Tibial artery (tissue), 4 donors: Measurements from ENCODE around the gene SEMA5A.

Experiments
- DNase-seq, 2 donors: peaks; one replicate each; pipeline ENCODE4 v3.0.0-alpha.2; 2019
- H3K27ac ChIP-seq, 2 donors: fragments of 200-600 bp; sonication (generic) in 1 of 2; 1 replicate in 1 of 2; 2 replicates in 1 of 2; pipeline ENCODE4 v1.5.1; 2018 to 2019; ENCODE audit warnings: mild to moderate bottlenecking in 1 of 2
- H3K27me3 ChIP-seq, 2 donors: fragments of 200-600 bp; sonication (generic) in 1 of 2; one replicate each; pipeline versions ENCODE4 v1.5.1 to v1.6.0; 2016 to 2019
- H3K36me3 ChIP-seq, 3 donors: fragments of 200-600 bp; sonication (generic) in 2 of 3; one replicate each; pipeline ENCODE4 v1.5.1; 2016 to 2019; ENCODE audit warnings: mild to moderate bottlenecking in 2 of 3
- H3K4me1 ChIP-seq, 4 donors: fragments of 200-600 bp; sonication (generic) in 2 of 4; 1 replicate in 3 of 4; 2 replicates in 1 of 4; pipeline ENCODE4 v1.5.1; 2016 to 2019
- H3K4me3 ChIP-seq, 2 donors: fragments of 200-600 bp; sonication (generic) in 1 of 2; 1 replicate in 1 of 2; 2 replicates in 1 of 2; pipeline ENCODE4 v1.5.1; 2018 to 2019; ENCODE audit warnings: mild to moderate bottlenecking in 2 of 2
- H3K9me3 ChIP-seq, 3 donors: fragments of 200-600 bp; sonication (generic) in 1 of 3; one replicate each; pipeline ENCODE4 v1.5.1; 2016 to 2019
- CTCF ChIP-seq, 2 experiments: fragments of 200-600 bp in 1 of 2; fragments of 450-650 bp in 1 of 2; IDR thresholded peaks; one replicate each; pipeline ENCODE4 v1.5.1; 2017 to 2019; ENCODE audit warnings: antibody characterized with exemption in 2 of 2, mild to moderate bottlenecking in 1 of 2, moderate library complexity in 1 of 2
- intact Hi-C: fragments of 100-400 bp; cut with DNase I; formaldehyde crosslinking; loops from one replicate; pipeline ENCODE4 v1.15.0; 2023; ENCODE audit warnings: low total_unique reads

The SEMA5A gene

DNA sequence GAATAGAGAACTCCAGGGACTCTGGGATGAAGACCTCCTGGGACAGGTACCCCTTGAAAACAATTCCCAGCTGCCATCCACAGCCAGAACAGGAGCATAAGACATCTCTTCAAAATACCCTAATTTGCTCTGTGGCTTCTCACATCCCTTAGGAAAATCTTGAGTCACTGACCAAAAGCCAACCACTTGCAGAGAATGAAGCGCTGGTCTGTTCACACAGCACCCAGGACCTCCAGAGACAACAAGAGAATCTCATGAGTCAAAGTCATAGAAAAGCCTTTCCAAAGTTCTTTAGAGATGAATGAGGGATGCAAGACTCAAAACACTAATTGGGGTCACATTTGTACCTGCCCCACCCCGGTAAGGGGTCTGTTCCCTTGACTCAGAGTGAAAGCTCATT, 210.6 kb downstream of the SEMA5A start:
- Histone ChIP-seq H3K4me1 (no peaks in the 10 kb centered on the region), H3K36me3 (no peaks in the 10 kb centered on the region), H3K4me3 (no peak overlapping the region), H3K9me3 (no peaks in the 10 kb centered on the region), H3K27ac (no peak overlapping the region), H3K27me3 (no peaks in the 10 kb centered on the region)
- no peak for TF ChIP-seq CTCF (IDR thresholded peaks at IDR 0.05)
- intact Hi-C loops: no loop called here
- DNase-seq: no peak

DNA sequence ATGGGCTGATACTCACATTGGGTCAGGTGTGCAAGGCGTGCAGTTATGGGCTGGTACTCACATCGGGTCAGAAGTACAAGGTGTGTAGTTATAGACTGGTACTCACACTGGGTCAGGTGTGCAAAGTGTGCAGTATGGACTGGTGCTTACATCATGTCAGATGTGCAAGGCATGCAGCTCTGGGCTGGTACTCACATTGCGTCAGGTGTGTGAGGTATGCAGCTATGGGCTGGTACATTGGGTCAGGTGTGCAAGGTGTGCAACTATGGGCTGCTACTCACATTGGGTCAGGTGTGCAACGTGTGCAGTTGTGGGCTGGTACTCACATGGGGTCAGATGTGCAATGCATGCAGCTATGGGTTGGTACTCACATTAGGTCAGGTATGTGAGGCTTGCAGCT, 213.8 kb downstream of the SEMA5A start:
- H3K36me3 ChIP-seq: no peaks in the 10 kb centered on the region

GRCh38 chr5:9331372-9331771, 214.5 kb downstream of the SEMA5A start:
- intact Hi-C loops: no loop called here
- no peak for TF ChIP-seq CTCF (IDR thresholded peaks at IDR 0.05)

More for the DNA sequence above, 213.8 kb downstream of the SEMA5A start:
- no peak for TF ChIP-seq CTCF (IDR thresholded peaks at IDR 0.05)
- intact Hi-C loops: no loop called here
- H3K27ac ChIP-seq: no peak overlapping the region
- DNase-seq: no peak
- H3K27me3 ChIP-seq: no peaks in the 10 kb centered on the region
- no peak overlapping the region for H3K4me3 ChIP-seq
- H3K4me1 ChIP-seq: no peaks in the 10 kb centered on the region
- H3K9me3 ChIP-seq: no peaks in the 10 kb centered on the region

GRCh38 chr5:9329125-9329524, 216.8 kb downstream of the SEMA5A start:
- Histone ChIP-seq H3K4me3 (no peak overlapping the region), H3K9me3 (no peaks in the 10 kb centered on the region), H3K27ac (no peak overlapping the region), H3K27me3 (no peaks in the 10 kb centered on the region), H3K36me3 (no peaks in the 10 kb centered on the region), H3K4me1 (no peaks in the 10 kb centered on the region)
- no peak for TF ChIP-seq CTCF (IDR thresholded peaks at IDR 0.05)
- no peak for DNase-seq
- intact Hi-C loops: no loop called here

More at GRCh38 chr5:9331372-9331771, 214.5 kb downstream of the SEMA5A start:
- no peaks in the 10 kb centered on the region for H3K9me3 ChIP-seq
- DNase-seq: no peak
- H3K36me3 ChIP-seq: no peaks in the 10 kb centered on the region
- H3K27ac ChIP-seq: no peak overlapping the region
- H3K4me3 ChIP-seq: no peak overlapping the region
- no peaks in the 10 kb centered on the region for H3K4me1 ChIP-seq
- no peaks in the 10 kb centered on the region for H3K27me3 ChIP-seq

DNA sequence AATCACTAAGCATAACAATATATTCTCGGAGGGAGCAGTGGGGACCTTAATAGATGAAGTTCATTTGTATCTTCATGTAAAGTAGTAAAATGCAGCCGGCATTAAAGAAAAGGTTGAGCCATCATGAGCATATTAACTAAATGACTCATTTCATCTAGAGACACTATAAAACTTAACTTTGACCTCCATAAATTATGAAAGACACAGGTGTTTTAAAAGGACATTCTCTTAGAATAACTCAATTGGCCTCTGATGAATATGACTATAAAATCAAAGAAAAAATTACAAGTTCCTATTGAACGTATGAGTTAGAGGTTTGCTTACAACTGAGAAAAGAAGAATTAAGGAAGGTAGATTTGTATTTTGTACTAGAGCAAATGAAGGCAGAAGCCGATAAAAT, 220.3 kb downstream of the SEMA5A start:
- no peak for TF ChIP-seq CTCF (IDR thresholded peaks at IDR 0.05)
- DNase-seq: no peak
- intact Hi-C loops: no loop called here
- Histone ChIP-seq H3K36me3 (no peaks in the 10 kb centered on the region), H3K27me3 (no peaks in the 10 kb centered on the region), H3K9me3 (no peaks in the 10 kb centered on the region), H3K4me1 (no peaks in the 10 kb centered on the region), H3K4me3 (no peak overlapping the region), H3K27ac (no peak overlapping the region)
